ENCODE measurements around the gene ARX. TPM values are rescaled to one million over a fixed set of nuclear protein-coding genes. Genes with fewer than 3 reads are reported as not detected.

The ARX gene
- total RNA-seq, result not detected

GRCh38 chrX:25015486-25016360 is at the start of gene ARX:
Gene ARX (minus strand): TSS chrX:25015965. CDS start chrX:25015737, 228 bp downstream.

